H1 (cell line): ENCODE measurements around the gene THRB. TPM values are rescaled to one million over a fixed set of nuclear protein-coding genes. Genes with fewer than 3 reads are reported as not detected.

Experiments used
- CTCF ChIA-PET: fragments of 300-600 bp; sonication (Branson Sonifier 250); formaldehyde crosslinking; loops from one replicate; lab custom pipeline; 2021; ENCODE audit not compliant: partially characterized antibody; lab: Charles Lee
- POLR2A ChIA-PET: fragments of 300-600 bp; sonication (Branson Sonifier 250); formaldehyde crosslinking; loops from one replicate; lab custom pipeline; 2021; ENCODE audit warnings: inconsistent platforms; ENCODE audit not compliant: partially characterized antibody; lab: Charles Lee
- DNase-seq, 2 experiments: peaks; one replicate each; pipeline versions ENCODE4 v3.0.0 to v3.0.0-alpha.2; 2010 to 2022; ENCODE audit warnings: low spot score in 2 of 2, low read depth in 1 of 2, mixed read lengths in 1 of 2
- FAIRE-seq: peaks from 2 replicates; lab custom pipeline; 2011; peaks lifted over from hg19 to GRCh38; lab: Jason Lieb, UNC
- H2AFZ ChIP-seq: 2 replicates; pipeline ENCODE4 v1.8.1; 2012; ENCODE audit warnings: low read length, inconsistent platforms
- H2AK5ac ChIP-seq: 2 replicates; pipeline ENCODE4 v1.6.1; 2013; ENCODE audit warnings: low read depth, low read length
- H2BK120ac ChIP-seq: replicated peaks from 2 replicates; pipeline ENCODE3; 2013; ENCODE audit warnings: low read depth, low read length, inconsistent platforms
- H2BK12ac ChIP-seq: 2 replicates; pipeline ENCODE4 v1.6.1; 2013; ENCODE audit warnings: low read depth, low read length
- H2BK15ac ChIP-seq: 2 replicates; pipeline ENCODE4 v1.6.1; 2013; ENCODE audit warnings: low read length
- H2BK20ac ChIP-seq: 2 replicates; pipeline ENCODE4 v1.6.1; 2013; ENCODE audit warnings: low read length
- H2BK5ac ChIP-seq: 2 replicates; pipeline ENCODE4 v1.6.1; 2013; ENCODE audit warnings: low read depth, low read length
- H3K14ac ChIP-seq: 2 replicates; pipeline ENCODE4 v1.6.1; 2013; ENCODE audit warnings: inconsistent platforms; ENCODE audit not compliant: insufficient read length
- H3K18ac ChIP-seq: 2 replicates; pipeline ENCODE4 v1.6.1; 2013; ENCODE audit warnings: low read length; ENCODE audit errors: extremely low read depth
- H3K23ac ChIP-seq: 2 replicates; pipeline ENCODE4 v1.6.1; 2013; ENCODE audit warnings: inconsistent platforms; ENCODE audit not compliant: insufficient read length
- H3K23me2 ChIP-seq: 2 replicates; pipeline ENCODE4 v1.6.1; 2013; ENCODE audit warnings: low read depth, low read length
- H3K27ac ChIP-seq: 2 replicates; pipeline ENCODE4 v1.6.1; 2011; ENCODE audit warnings: low read depth, low read length, inconsistent platforms
- H3K27me3 ChIP-seq, 4 experiments: replicated peaks in 1 of 4; 1 replicate in 1 of 4; 2 replicates in 3 of 4; pipeline versions ENCODE4 v1.6.1 to v1.8.1; 2011 to 2013; ENCODE audit warnings: low read length in 3 of 4, mild to moderate bottlenecking in 3 of 4, inconsistent platforms in 2 of 4, mixed read lengths in 2 of 4, moderate library complexity in 1 of 4; ENCODE audit not compliant: control insufficient read depth in 3 of 4, insufficient read depth in 3 of 4; ENCODE audit errors: extremely low read depth in 1 of 4
- H3K36me3 ChIP-seq, 4 experiments: 2 replicates each; pipeline versions ENCODE4 v1.6.1 to v1.8.1; 2011 to 2013; ENCODE audit warnings: mild to moderate bottlenecking in 4 of 4, low read length in 3 of 4, moderate library complexity in 2 of 4, control low read depth in 1 of 4, inconsistent platforms in 1 of 4; ENCODE audit not compliant: insufficient read depth in 4 of 4, control insufficient read depth in 2 of 4
- H3K4ac ChIP-seq: replicated peaks from 2 replicates; pipeline ENCODE3; 2013; ENCODE audit warnings: low read length, low read depth, mixed read lengths, inconsistent platforms; ENCODE audit not compliant: insufficient read length
- H3K4me1 ChIP-seq, 4 experiments: replicated peaks in 1 of 4; 1 replicate in 1 of 4; 2 replicates in 3 of 4; pipeline versions ENCODE4 v1.6.1 to v1.8.1; 2011 to 2013; ENCODE audit warnings: low read length in 3 of 4, inconsistent platforms in 2 of 4, mixed read lengths in 1 of 4; ENCODE audit not compliant: insufficient read depth in 4 of 4, control insufficient read depth in 3 of 4
- H3K4me2 ChIP-seq, 2 experiments: 2 replicates each; pipeline versions ENCODE4 v1.6.1 to v1.8.1; 2011 to 2013; ENCODE audit warnings: low read depth in 2 of 2, low read length in 2 of 2, control low read depth in 1 of 2, inconsistent platforms in 1 of 2, mild to moderate bottlenecking in 1 of 2; ENCODE audit not compliant: insufficient read depth in 1 of 2
- H3K4me3 ChIP-seq, 4 experiments: fragments of 200-600, 300-600 bp in 1 of 4; sonication (generic), shearing (Covaris generic), sonication (Bioruptor Twin) in 1 of 4; 2 replicates each; pipeline versions ENCODE4 v1.5.1 to v1.8.1; 2011 to 2016; ENCODE audit warnings: low read length in 4 of 4, low read depth in 3 of 4, control low read depth in 2 of 4, inconsistent platforms in 2 of 4, mild to moderate bottlenecking in 2 of 4, mixed read lengths in 1 of 4, moderate library complexity in 1 of 4; ENCODE audit not compliant: insufficient read depth in 2 of 4; ENCODE audit errors: extremely low read depth in 1 of 4
- H3K56ac ChIP-seq: replicated peaks from 2 replicates; pipeline ENCODE3; 2013; ENCODE audit warnings: low read depth, mild to moderate bottlenecking, mixed read lengths, low read length, inconsistent platforms; ENCODE audit not compliant: insufficient read length
- H3K79me1 ChIP-seq: 2 replicates; pipeline ENCODE4 v1.6.1; 2013; ENCODE audit warnings: low read depth, low read length, control low read depth
- H3K79me2 ChIP-seq, 2 experiments: 2 replicates each; pipeline versions ENCODE4 v1.6.1 to v1.8.1; 2012 to 2013; ENCODE audit warnings: low read length in 2 of 2, mild to moderate bottlenecking in 2 of 2, inconsistent platforms in 1 of 2; ENCODE audit not compliant: insufficient read depth in 2 of 2, control insufficient read depth in 1 of 2
- H3K9ac ChIP-seq, 4 experiments: replicated peaks in 1 of 4; 1 replicate in 1 of 4; 2 replicates in 3 of 4; pipeline versions ENCODE4 v1.6.1 to v1.8.1; 2011 to 2013; ENCODE audit warnings: low read depth in 3 of 4, low read length in 3 of 4, control low read depth in 2 of 4, mild to moderate bottlenecking in 2 of 4, moderate library complexity in 2 of 4, inconsistent platforms in 1 of 4; ENCODE audit errors: extremely low read depth in 1 of 4
- H3K9me3 ChIP-seq, 2 experiments: 2 replicates each; pipeline versions ENCODE4 v1.6.1 to v1.8.1; 2012 to 2013; ENCODE audit warnings: mild to moderate bottlenecking in 2 of 2, moderate library complexity in 2 of 2, control low read depth in 1 of 2, inconsistent platforms in 1 of 2, low read depth in 1 of 2, low read length in 1 of 2, mixed read lengths in 1 of 2; ENCODE audit not compliant: insufficient read depth in 2 of 2
- H4K20me1 ChIP-seq, 2 experiments: replicated peaks in 1 of 2; 2 replicates each; pipeline versions ENCODE3 to v1.8.1; 2011 to 2013; ENCODE audit warnings: inconsistent platforms in 2 of 2, low read length in 2 of 2, mild to moderate bottlenecking in 1 of 2; ENCODE audit not compliant: insufficient read depth in 2 of 2, control insufficient read depth in 1 of 2
- H4K5ac ChIP-seq: 2 replicates; pipeline ENCODE4 v1.6.1; 2013; ENCODE audit warnings: low read length, low read depth, mixed read lengths, inconsistent platforms; ENCODE audit not compliant: insufficient read length
- H4K8ac ChIP-seq: 2 replicates; pipeline ENCODE4 v1.8.0; 2013; ENCODE audit warnings: mild to moderate bottlenecking, moderate library complexity, low read length, inconsistent platforms; ENCODE audit not compliant: insufficient read depth; ENCODE audit errors: extremely low read depth
- H4K91ac ChIP-seq: replicated peaks from 2 replicates; pipeline ENCODE3; 2013; ENCODE audit warnings: low read length, mixed read lengths, inconsistent platforms; ENCODE audit not compliant: insufficient read length
- ATF2 ChIP-seq: IDR thresholded peaks from 2 replicates; pipeline ENCODE4 v1.6.1; 2012; ENCODE audit warnings: low read length, inconsistent platforms
- EZH2 ChIP-seq: fragments of 200-600 bp; sonication (generic); IDR thresholded peaks from 2 replicates; pipeline ENCODE4 v1.7.1; 2012; ENCODE audit warnings: low read depth, mild to moderate bottlenecking, moderate library complexity, low read length, inconsistent platforms; ENCODE audit not compliant: severe bottlenecking
- HDAC2 ChIP-seq, 2 experiments: fragments of 300-600 bp in 1 of 2; sonication (generic) in 1 of 2; IDR thresholded peaks; 2 replicates each; pipeline ENCODE4 v1.6.1; 2011 to 2012; ENCODE audit warnings: low read depth in 2 of 2, low read length in 2 of 2, mild to moderate bottlenecking in 2 of 2, moderate library complexity in 2 of 2, borderline replicate concordance in 1 of 2, inconsistent platforms in 1 of 2
- KDM5A ChIP-seq: fragments of 200-600 bp; IDR thresholded peaks from 2 replicates; pipeline ENCODE4 v1.7.1; 2012; ENCODE audit warnings: mild to moderate bottlenecking, low read length, inconsistent platforms, mixed read lengths
- PHF8 ChIP-seq: fragments of 200-600 bp; sonication (generic); conservative IDR thresholded peaks from 2 replicates; pipeline ENCODE4 v1.7.1; 2012; ENCODE audit warnings: low read depth, mild to moderate bottlenecking, inconsistent platforms, low read length, moderate library complexity
- RXRA ChIP-seq: IDR thresholded peaks from 2 replicates; pipeline ENCODE4 v1.6.1; 2011; ENCODE audit warnings: low read depth, mild to moderate bottlenecking, low read length, moderate library complexity; ENCODE audit not compliant: insufficient read depth
- SIN3A ChIP-seq, 2 experiments: IDR thresholded peaks in 1 of 2; conservative IDR thresholded peaks in 1 of 2; 2 replicates each; pipeline ENCODE4 v1.6.1; 2011 to 2012; ENCODE audit warnings: low read length in 2 of 2, improper control_type of control experiment in 1 of 2, low read depth in 1 of 2, mild to moderate bottlenecking in 1 of 2
- WGBS, 2 experiments: shearing (Covaris generic) in 1 of 2; methylation state at CpG; one replicate each; pipeline versions ENCODE4 v1.1.6 to v1.1.7; 2013 to 2015; ENCODE audit warnings: low lambda C conversion rate in 2 of 2, mixed read lengths in 2 of 2, inconsistent platforms in 1 of 2, low coverage in 1 of 2, missing lambda C conversion rate in 1 of 2; ENCODE audit not compliant: insufficient replicate concordance in 2 of 2, insufficient coverage in 1 of 2, insufficient read length in 1 of 2; ENCODE audit errors: extremely low coverage in 1 of 2, missing lambda C conversion rate in 1 of 2; 5-methylcytosine and 5-hydroxymethylcytosine counted together
- polyA plus RNA-seq, 7 experiments: library from polyadenylated mRNA; depleted of rRNA in 3 of 7; stranded (reverse) in 5 of 7; unstranded in 2 of 7; fragments of >200 nt in 5 of 7; fragments of 200-250 nt in 2 of 7; gene quantifications; 1 replicate in 5 of 7; 2 replicates in 1 of 7; 4 replicates in 1 of 7; pipeline versions ENCODE4 v1.2.1 to v1.2.3, GENCODE V29; 2011 to 2013; ENCODE audit warnings: missing spikeins in 2 of 7, mixed read lengths in 2 of 7
- total RNA-seq: library from RNA; stranded (reverse); fragmentation: NEBNext Ultra II Directional; extraction: Animal tissue kit (Norgen Biotek cat#: 25700); gene quantifications from 2 replicates; pipeline ENCODE4 v1.2.1, GENCODE V29; 2021

The THRB gene
- total and polyA plus RNA-seq, 2 of the 8 experiments (the other 6 are each of a cell fraction or from before 2014, with no cell fraction given), result 0.98 to 3.9 TPM

GRCh38 chr3:24492971-24493551 is 1.6 kb downstream of the THRB start:
- no peak overlapping the region for H3K56ac ChIP-seq
- TF ChIP-seq PHF8 (no peak), KDM5A (no peak), HDAC2 (IDR thresholded peaks at IDR 0.05; ENCODE audit: borderline replicate concordance in 1 of 2, low read depth in 2 of 2, low read length in 2 of 2) (no peak), SIN3A (conservative IDR thresholded peaks at IDR 0.05 in 1 of 2, IDR thresholded peaks at IDR 0.05 in 1 of 2; ENCODE audit: low read depth in 1 of 2, low read length in 2 of 2) (no peak), ATF2 (no peak), EZH2 (no peak), RXRA (no peak)
- H3K4ac ChIP-seq, result no peak overlapping the region
- peaks cover 0 to 13% (median 3%) of the 10 kb centered on the region in 4 experiments; a peak in 5 of 7 replicates for H3K4me1 ChIP-seq
- peaks cover 10% of the 10 kb centered on the region; the same call in 1 of the 2 replicates for H3K23me2 ChIP-seq
- H3K14ac ChIP-seq, result no peak overlapping the region
- ChIA-PET POLR2A (no interaction called here), CTCF (interaction anchor here (0.6 kb wide), 1 partner anchor 75 kb away, joined by 6 read pairs; no protein-coding TSS in a partner anchor)
- no peak overlapping the region for H4K5ac ChIP-seq
- H2BK15ac ChIP-seq, result no peak overlapping the region
- no peak overlapping the region for H2BK5ac ChIP-seq
- H4K20me1 ChIP-seq, result no peaks in the 10 kb centered on the region
- H3K23ac ChIP-seq, result no peak overlapping the region
- no peaks in the 10 kb centered on the region for H3K9me3 ChIP-seq
- no peak for DNase-seq
- no peaks in the 10 kb centered on the region for H3K36me3 ChIP-seq
- peaks cover 0 to 6% of the 10 kb centered on the region in 2 experiments; a peak in 1 of 4 replicates for H3K79me2 ChIP-seq
- FAIRE-seq, result no peak
- H3K27me3 ChIP-seq, result peaks cover 0 to 15% (median 8%) of the 10 kb centered on the region in 4 experiments; a peak in 4 of 7 replicates
- H4K8ac ChIP-seq, result no peak overlapping the region
- H3K4me2 ChIP-seq, result peak overlapping the region; percentile 74 to 87
- H3K18ac ChIP-seq, result no peak overlapping the region
- no peak overlapping the region for H2AK5ac ChIP-seq
- H3K9ac ChIP-seq, result no peak overlapping the region
- WGBS, 2 experiments, result 22% methylated on average over 4 of the region's 4 CpGs; no CpG with 5 or more reads in 1 of the 2 experiments
- H3K27ac ChIP-seq, result no peak overlapping the region
- H2BK120ac ChIP-seq, result no peak overlapping the region
- peak overlapping the region in 1 of 4 experiments; percentile 67; a peak in 2 of 8 replicates for H3K4me3 ChIP-seq
- H2AFZ ChIP-seq, result no peak overlapping the region
- H2BK12ac ChIP-seq, result no peak overlapping the region
- H2BK20ac ChIP-seq, result no peak overlapping the region
- H3K79me1 ChIP-seq, result no peaks in the 10 kb centered on the region; the same call in 1 of the 2 replicates
- H4K91ac ChIP-seq, result no peak overlapping the region
